Stomach smooth muscle (tissue), 2 donors: Measurements from ENCODE around the gene IL1RAP.

ENCODE experiments used
- H3K27ac ChIP-seq: one replicate; pipeline ENCODE4 v1.7.0; 2013; ENCODE audit warnings: mild to moderate bottlenecking, low read length, inconsistent platforms
- H3K27me3 ChIP-seq, 2 donors: one replicate each; pipeline ENCODE4 v1.7.0; 2013; ENCODE audit warnings: low read length in 2 of 2; ENCODE audit not compliant: insufficient read depth in 2 of 2, control insufficient read depth in 1 of 2
- H3K36me3 ChIP-seq, 2 donors: one replicate each; pipeline ENCODE4 v1.7.0; 2013; ENCODE audit warnings: low read length in 2 of 2; ENCODE audit not compliant: control insufficient read depth in 2 of 2, insufficient read depth in 2 of 2
- H3K4me1 ChIP-seq: one replicate; pipeline ENCODE4 v1.7.0; 2013; ENCODE audit warnings: low read length; ENCODE audit not compliant: control insufficient read depth, insufficient read depth
- H3K4me3 ChIP-seq, 2 donors: one replicate each; pipeline ENCODE4 v1.7.0; 2013; ENCODE audit warnings: low read length in 2 of 2
- H3K9ac ChIP-seq, 2 donors: one replicate each; pipeline ENCODE4 v1.7.0; 2013; ENCODE audit warnings: low read length in 2 of 2, mild to moderate bottlenecking in 1 of 2
- H3K9me3 ChIP-seq, 2 donors: one replicate each; pipeline ENCODE4 v1.7.0; 2013; ENCODE audit warnings: low read length in 2 of 2; ENCODE audit not compliant: control insufficient read depth in 2 of 2
- donor health status: healthy.
- donor health status: Pancreatic carcinoma.

IL1RAP gene

GRCh38 chr3:190692256-190692655 is 178.4 kb downstream of the IL1RAP start:
- H3K27ac ChIP-seq: no peak overlapping the region
- no peaks in the 10 kb centered on the region for H3K9me3 ChIP-seq
- no peaks in the 10 kb centered on the region for H3K27me3 ChIP-seq
- no peak overlapping the region for H3K9ac ChIP-seq
- H3K4me1 ChIP-seq: no peaks in the 10 kb centered on the region
- no peaks in the 10 kb centered on the region for H3K36me3 ChIP-seq
- H3K4me3 ChIP-seq: no peak overlapping the region

DNA sequence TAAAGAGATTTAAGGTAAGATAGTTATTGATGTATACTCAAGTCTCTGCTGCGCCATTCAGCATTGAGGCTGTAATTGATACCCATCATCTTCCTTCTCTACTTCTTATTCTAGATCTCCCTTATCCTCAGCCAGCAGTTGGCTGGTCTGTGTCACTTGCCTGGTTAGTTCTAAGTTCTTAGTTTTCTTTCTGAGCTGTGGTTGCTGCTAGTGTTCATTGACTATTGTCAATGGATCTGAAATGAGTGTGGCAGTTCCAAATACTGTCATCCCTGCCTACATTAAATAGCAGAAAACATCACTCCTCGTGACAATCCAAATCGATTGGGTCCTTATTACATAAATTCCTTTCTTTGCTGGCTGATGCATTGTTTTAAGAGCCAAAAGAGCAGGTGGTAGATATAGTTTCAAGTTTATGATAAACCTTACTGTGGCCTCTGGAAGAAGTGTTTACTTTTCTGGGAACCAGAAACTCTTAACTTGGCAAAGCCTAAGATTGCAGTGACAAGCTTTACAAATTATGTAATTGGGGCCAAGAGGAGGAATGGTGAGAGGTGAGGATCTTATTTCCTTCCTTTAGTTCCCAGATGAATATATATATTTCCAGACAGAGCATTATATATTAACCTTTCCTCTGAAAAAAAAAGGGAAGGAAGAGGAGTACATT is 180.6 kb downstream of the IL1RAP start:
- Histone ChIP-seq H3K27ac (no peak overlapping the region), H3K36me3 (no peaks in the 10 kb centered on the region)

DNA sequence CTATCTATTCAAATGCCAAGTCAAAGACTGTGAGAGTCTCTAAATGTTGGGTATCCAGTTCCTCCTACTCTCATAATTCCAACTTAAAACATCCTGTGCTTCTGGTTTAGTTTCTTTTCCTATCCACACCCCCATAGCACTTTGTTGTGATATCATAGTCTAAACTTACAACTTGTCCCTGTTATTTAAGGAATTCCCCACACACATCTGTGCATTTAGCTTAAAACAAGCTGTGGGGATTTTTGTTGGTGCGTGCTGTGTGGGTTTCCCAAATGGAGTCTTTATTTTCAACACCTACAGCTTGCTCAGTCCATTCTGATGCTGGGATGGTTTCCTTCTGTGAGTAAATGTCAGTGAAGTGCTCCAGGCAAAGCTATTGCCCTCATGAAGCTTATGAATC is 181.3 kb downstream of the IL1RAP start:
- no peak overlapping the region for H3K4me3 ChIP-seq
- no peaks in the 10 kb centered on the region for H3K4me1 ChIP-seq
- H3K27me3 ChIP-seq: no peaks in the 10 kb centered on the region
- no peak overlapping the region for H3K27ac ChIP-seq
- H3K9me3 ChIP-seq: no peaks in the 10 kb centered on the region
- H3K9ac ChIP-seq: no peak overlapping the region
- no peaks in the 10 kb centered on the region for H3K36me3 ChIP-seq

More for the DNA sequence above, 180.6 kb downstream of the IL1RAP start:
- Histone ChIP-seq H3K4me1 (no peaks in the 10 kb centered on the region), H3K9ac (no peak overlapping the region), H3K27me3 (no peaks in the 10 kb centered on the region), H3K9me3 (no peaks in the 10 kb centered on the region), H3K4me3 (no peak overlapping the region)

GRCh38 chr3:190695994-190696393 is 182.1 kb downstream of the IL1RAP start:
- Histone ChIP-seq H3K36me3 (no peaks in the 10 kb centered on the region), H3K27me3 (no peaks in the 10 kb centered on the region), H3K9ac (no peak overlapping the region), H3K4me3 (no peak overlapping the region), H3K9me3 (no peaks in the 10 kb centered on the region), H3K4me1 (no peaks in the 10 kb centered on the region), H3K27ac (no peak overlapping the region)

GRCh38 chr3:190696777-190697501 is 183.1 kb downstream of the IL1RAP start:
- Histone ChIP-seq H3K36me3 (no peaks in the 10 kb centered on the region), H3K4me3 (no peak overlapping the region), H3K27ac (no peak overlapping the region), H3K9me3 (no peaks in the 10 kb centered on the region), H3K4me1 (no peaks in the 10 kb centered on the region), H3K9ac (no peak overlapping the region), H3K27me3 (no peaks in the 10 kb centered on the region)

DNA sequence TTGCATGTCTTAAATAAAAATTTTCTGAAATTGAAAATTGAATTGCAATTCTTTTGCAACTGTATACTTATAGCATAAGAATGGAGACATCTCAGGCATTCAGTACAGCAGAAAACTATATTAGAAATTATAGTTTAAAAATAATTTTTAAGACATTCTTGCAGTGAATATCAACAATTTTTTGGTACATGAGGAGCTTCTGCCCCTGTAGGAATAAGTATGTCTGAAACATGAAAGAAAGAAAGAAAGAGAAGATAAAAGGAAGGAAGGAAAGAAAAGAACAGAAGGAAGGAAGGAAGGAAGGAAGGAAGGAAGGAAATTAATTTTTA is 183.6 kb downstream of the IL1RAP start:
- no peaks in the 10 kb centered on the region for H3K9me3 ChIP-seq
- no peaks in the 10 kb centered on the region for H3K27me3 ChIP-seq
- no peak overlapping the region for H3K4me3 ChIP-seq

DNA sequence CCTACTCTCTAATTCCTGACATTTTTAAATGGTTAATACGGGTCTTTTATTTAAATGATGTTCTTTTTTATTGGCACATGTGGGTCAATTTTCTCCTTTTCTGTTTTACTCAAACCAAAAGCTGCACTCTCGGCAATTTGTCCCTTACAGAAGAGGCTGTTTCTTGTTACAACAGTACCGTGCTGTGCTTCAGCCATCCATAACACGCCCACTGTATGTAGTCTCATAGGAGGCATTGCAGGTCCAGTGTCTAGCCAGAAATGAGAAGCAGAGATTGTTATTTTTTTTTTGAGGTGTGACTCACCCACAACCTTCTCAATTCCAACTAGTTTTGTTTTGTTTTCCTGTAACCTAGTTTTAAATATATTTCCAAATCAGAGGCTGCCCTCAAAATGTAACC is 184.0 kb downstream of the IL1RAP start:
- Histone ChIP-seq H3K4me1 (no peaks in the 10 kb centered on the region), H3K9me3 (no peaks in the 10 kb centered on the region), H3K27ac (no peak overlapping the region), H3K36me3 (no peaks in the 10 kb centered on the region), H3K4me3 (no peak overlapping the region), H3K27me3 (no peaks in the 10 kb centered on the region), H3K9ac (no peak overlapping the region)

More for the DNA sequence above, 183.6 kb downstream of the IL1RAP start:
- Histone ChIP-seq H3K36me3 (no peaks in the 10 kb centered on the region), H3K4me1 (no peaks in the 10 kb centered on the region), H3K9ac (no peak overlapping the region), H3K27ac (no peak overlapping the region)

DNA sequence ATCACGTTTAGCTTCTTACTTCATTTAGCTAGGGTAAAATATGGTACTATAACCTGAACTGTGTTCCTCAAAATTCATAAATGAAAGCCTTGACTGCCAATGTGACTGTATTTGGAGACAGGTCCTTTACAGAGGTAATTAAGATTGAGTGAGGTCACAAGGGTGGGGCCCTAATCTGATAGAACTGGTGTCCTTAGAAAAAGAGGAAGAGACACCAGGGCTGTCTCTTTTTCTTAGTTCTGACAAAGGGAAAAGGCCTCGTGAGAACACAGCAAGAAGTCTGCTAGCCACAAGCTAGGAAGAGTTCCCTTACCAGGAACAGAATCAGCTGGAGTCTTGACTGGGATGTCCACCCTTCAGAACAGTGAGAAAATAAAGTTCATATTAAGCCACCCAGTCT is 185.9 kb downstream of the IL1RAP start:
- Histone ChIP-seq H3K4me3 (no peak overlapping the region), H3K36me3 (no peaks in the 10 kb centered on the region), H3K9me3 (no peaks in the 10 kb centered on the region), H3K4me1 (no peaks in the 10 kb centered on the region), H3K27me3 (no peaks in the 10 kb centered on the region), H3K27ac (no peak overlapping the region), H3K9ac (no peak overlapping the region)

- Histone ChIP-seq H3K27ac (no peak overlapping the region), H3K9me3 (no peaks in the 10 kb centered on the region), H3K4me1 (no peaks in the 10 kb centered on the region), H3K27me3 (no peaks in the 10 kb centered on the region), H3K9ac (no peak overlapping the region), H3K36me3 (no peaks in the 10 kb centered on the region), H3K4me3 (no peak overlapping the region)
Measured at GRCh38 chr3:190701096-190701532, 187.2 kb downstream of the IL1RAP start.

DNA sequence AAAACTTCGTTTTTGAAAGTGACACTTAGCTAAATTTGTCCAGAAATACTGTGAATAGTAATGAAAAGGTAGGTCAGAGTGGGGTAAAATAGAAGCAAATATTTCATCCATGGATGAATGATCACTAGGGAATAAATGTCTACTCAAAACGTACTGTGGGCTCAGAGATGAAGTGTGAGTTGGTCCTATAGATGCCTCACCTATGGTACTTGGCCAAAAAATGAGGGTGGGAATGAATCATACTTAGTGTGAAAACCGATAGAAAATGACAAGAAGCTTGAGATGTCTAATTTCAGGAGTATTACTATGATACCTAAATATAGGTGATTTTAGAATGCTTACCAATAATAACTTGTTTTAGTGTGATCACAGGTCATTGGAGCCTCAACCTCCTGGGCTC is 192.7 kb downstream of the IL1RAP start:
- Histone ChIP-seq H3K36me3 (no peaks in the 10 kb centered on the region), H3K4me1 (no peaks in the 10 kb centered on the region)

More for the DNA sequence above, 192.7 kb downstream of the IL1RAP start:
- Histone ChIP-seq H3K27ac (no peak overlapping the region), H3K9ac (no peak overlapping the region), H3K27me3 (no peaks in the 10 kb centered on the region), H3K9me3 (no peaks in the 10 kb centered on the region), H3K4me3 (no peak overlapping the region)
